CD14-positive monocyte (primary cell): Measurements from ENCODE around the gene METTL24. TPM values are rescaled to one million over a fixed set of nuclear protein-coding genes. Genes with fewer than 3 reads are reported as not detected.
A peak's percentile ranks its signal among the peaks of the same experiment; 100 is the strongest.

ENCODE experiments used
- DNase-seq, 3 donors: peaks; one replicate each; pipeline ENCODE4 v3.0.0-alpha.2; 2011 to 2022
- H2AFZ ChIP-seq: 2 replicates; pipeline ENCODE4 v1.6.0; 2012; ENCODE audit warnings: mild to moderate bottlenecking, low read depth, low read length, inconsistent platforms; ENCODE audit not compliant: insufficient read depth, poor library complexity, severe bottlenecking
- H3K27ac ChIP-seq, 2 donors: 1 replicate in 1 of 2; 2 replicates in 1 of 2; pipeline ENCODE4 v1.5.1; 2012 to 2013; ENCODE audit warnings: low read length in 2 of 2, control low read depth in 1 of 2, inconsistent platforms in 1 of 2, low read depth in 1 of 2, mild to moderate bottlenecking in 1 of 2
- H3K27me3 ChIP-seq, 2 donors: one replicate each; pipeline versions ENCODE4 v1.6.0 to v1.6.1; 2011 to 2013; ENCODE audit warnings: low read length in 2 of 2; ENCODE audit not compliant: control insufficient read depth in 2 of 2, insufficient read depth in 2 of 2
- H3K36me3 ChIP-seq, 2 donors: replicated peaks in 1 of 2; 1 replicate in 1 of 2; 2 replicates in 1 of 2; pipeline versions ENCODE4 v1.5.1 to v1.6.1; 2012 to 2013; ENCODE audit warnings: low read length in 2 of 2, control low read depth in 1 of 2, inconsistent platforms in 1 of 2, mild to moderate bottlenecking in 1 of 2; ENCODE audit not compliant: insufficient read depth in 2 of 2, control insufficient read depth in 1 of 2
- H3K4me1 ChIP-seq, 2 donors: 1 replicate in 1 of 2; 2 replicates in 1 of 2; pipeline versions ENCODE4 v1.5.1 to v1.6.1; 2012 to 2013; ENCODE audit warnings: low read length in 2 of 2, control low read depth in 1 of 2, inconsistent platforms in 1 of 2, mild to moderate bottlenecking in 1 of 2, moderate library complexity in 1 of 2; ENCODE audit not compliant: insufficient read depth in 2 of 2, control insufficient read depth in 1 of 2
- H3K4me2 ChIP-seq: replicated peaks from 2 replicates; pipeline ENCODE3; 2012; ENCODE audit warnings: low read length, moderate library complexity, mild to moderate bottlenecking; ENCODE audit not compliant: poor library complexity, severe bottlenecking; ENCODE audit errors: extremely low read depth
- H3K4me3 ChIP-seq, 3 experiments: fragments of 200-600 bp in 1 of 3; sonication (generic) in 1 of 3; replicated peaks in 1 of 3; 1 replicate in 2 of 3; 2 replicates in 1 of 3; pipeline ENCODE4 v1.5.1; 2011 to 2013; ENCODE audit warnings: low read length in 3 of 3, mild to moderate bottlenecking in 3 of 3, control low read depth in 2 of 3, low read depth in 2 of 3, inconsistent platforms in 1 of 3, moderate library complexity in 1 of 3
- H3K79me2 ChIP-seq: 2 replicates; pipeline ENCODE4 v1.6.0; 2012; ENCODE audit warnings: mild to moderate bottlenecking, control low read depth, inconsistent platforms, low read length, moderate library complexity; ENCODE audit not compliant: insufficient read depth
- H3K9ac ChIP-seq: 2 replicates; pipeline ENCODE4 v1.6.0; 2017; ENCODE audit warnings: low read length, mild to moderate bottlenecking; ENCODE audit not compliant: insufficient read depth, poor library complexity, severe bottlenecking
- H3K9me3 ChIP-seq, 2 donors: replicated peaks in 1 of 2; 1 replicate in 1 of 2; 2 replicates in 1 of 2; pipeline versions ENCODE4 v1.5.1 to v1.6.1; 2012 to 2013; ENCODE audit warnings: low read length in 2 of 2, control low read depth in 1 of 2; ENCODE audit not compliant: control insufficient read depth in 1 of 2, insufficient read depth in 1 of 2
- H4K20me1 ChIP-seq: 2 replicates; pipeline ENCODE4 v1.6.0; 2012; ENCODE audit warnings: mild to moderate bottlenecking, low read length, control low read depth, moderate library complexity; ENCODE audit not compliant: insufficient read depth
- H3K27ac Mint-ChIP-seq, 7 donors: one replicate each; pipeline ENCODE4 v1.8.0; 2020; ENCODE audit warnings: mild to moderate bottlenecking in 7 of 7, mixed read lengths in 7 of 7, moderate library complexity in 6 of 7, inconsistent platforms in 2 of 7
- H3K27me3 Mint-ChIP-seq, 3 donors: one replicate each; pipeline ENCODE4 v1.8.0; 2021 to 2022; ENCODE audit warnings: low read depth in 3 of 3, mild to moderate bottlenecking in 3 of 3, mixed read lengths in 3 of 3, moderate library complexity in 3 of 3, inconsistent platforms in 1 of 3
- H3K36me3 Mint-ChIP-seq, 2 donors: one replicate each; pipeline ENCODE4 v1.8.0; 2020; ENCODE audit warnings: mixed read lengths in 2 of 2, inconsistent platforms in 1 of 2, mild to moderate bottlenecking in 1 of 2
- H3K4me1 Mint-ChIP-seq: one replicate; pipeline ENCODE4 v1.8.0; 2020; ENCODE audit warnings: mild to moderate bottlenecking, mixed read lengths
- H3K4me3 Mint-ChIP-seq, 2 donors: one replicate each; pipeline ENCODE4 v1.8.0; 2020; ENCODE audit warnings: mild to moderate bottlenecking in 2 of 2, mixed read lengths in 2 of 2, moderate library complexity in 1 of 2
- H3K9me3 Mint-ChIP-seq, 7 donors: one replicate each; pipeline ENCODE4 v1.8.0; 2020 to 2022; ENCODE audit warnings: mixed read lengths in 7 of 7, mild to moderate bottlenecking in 6 of 7, moderate library complexity in 6 of 7, inconsistent platforms in 2 of 7
- WGBS: methylation state at CpG from one replicate; pipeline ENCODE4 v1.1.5; 2013; ENCODE audit warnings: missing lambda C conversion rate; ENCODE audit not compliant: insufficient coverage; 5-methylcytosine and 5-hydroxymethylcytosine counted together
- intact Hi-C, 2 donors: fragments of 100-400 bp; cut with micrococcal nuclease; formaldehyde crosslinking; loops; one replicate each; pipeline versions ENCODE4 v1.15.0 to v1.15.1; 2023
- polyA plus RNA-seq, 3 donors: library from polyadenylated mRNA; depleted of rRNA in 1 of 3; unstranded in 2 of 3; stranded (reverse) in 1 of 3; fragments of 300-500 nt in 2 of 3; fragments of >200 nt in 1 of 3; fragmentation: Illumina TruSeq in 2 of 3; gene quantifications; 1 replicate in 2 of 3; 2 replicates in 1 of 3; pipeline ENCODE4 v1.2.3, GENCODE V29; 2012 to 2021
- TF ChIP-seq, protein P1 (sequence below): fragments of 200-600 bp; IDR thresholded peaks from one replicate; pipeline ENCODE4 v1.8.0; 2022; ENCODE audit warnings: antibody characterized with exemption, mild to moderate bottlenecking

METTL24 gene
- polyA plus RNA-seq, 3 donors: not detected

DNA sequence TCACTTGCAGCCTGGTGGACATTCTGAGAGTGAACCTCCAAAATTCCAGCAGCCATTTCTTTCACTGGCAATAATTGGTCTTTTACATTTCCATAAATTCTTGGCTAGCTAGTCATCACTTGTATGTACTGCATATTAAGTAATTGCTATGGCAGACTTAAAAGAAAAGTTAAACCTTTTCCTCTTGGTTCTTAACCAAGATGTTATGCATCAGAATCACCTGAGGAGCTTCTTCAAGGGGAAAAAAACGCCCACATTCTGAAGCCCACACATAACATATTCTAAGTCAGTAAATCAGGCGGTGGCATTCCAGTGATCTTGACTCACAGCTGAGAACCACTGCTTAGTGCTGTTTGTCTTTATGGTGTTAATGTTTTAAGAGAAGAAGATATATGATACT, 140.9 kb downstream of the METTL24 start:
- H3K4me1 Mint-ChIP-seq: no peaks in the 10 kb centered on the region

GRCh38 chr6:110216140-110216539, 142.0 kb downstream of the METTL24 start:
- intact Hi-C loops: no loop called here
- Histone ChIP-seq H3K9me3 (no peaks in the 10 kb centered on the region), H3K9ac (no peak overlapping the region), H2AFZ (no peak overlapping the region), H3K36me3 (peaks cover 95 to 100% of the 10 kb centered on the region in 2 donors), H3K27ac (no peak overlapping the region), H3K79me2 (no peaks in the 10 kb centered on the region), H3K4me3 (no peak overlapping the region), H3K27me3 (no peaks in the 10 kb centered on the region), H3K4me1 (no peaks in the 10 kb centered on the region), H3K4me2 (no peak overlapping the region), H4K20me1 (peaks cover 6% of the 10 kb centered on the region)
- Mint-ChIP-seq H3K36me3 (peaks cover 79% of the 10 kb centered on the region in 2 donors), H3K4me3 (no peak overlapping the region), H3K9me3 (no peaks in the 10 kb centered on the region), H3K27me3 (no peaks in the 10 kb centered on the region), H3K4me1 (no peaks in the 10 kb centered on the region), H3K27ac (no peak overlapping the region)
- TF ChIP-seq, protein P1, sequence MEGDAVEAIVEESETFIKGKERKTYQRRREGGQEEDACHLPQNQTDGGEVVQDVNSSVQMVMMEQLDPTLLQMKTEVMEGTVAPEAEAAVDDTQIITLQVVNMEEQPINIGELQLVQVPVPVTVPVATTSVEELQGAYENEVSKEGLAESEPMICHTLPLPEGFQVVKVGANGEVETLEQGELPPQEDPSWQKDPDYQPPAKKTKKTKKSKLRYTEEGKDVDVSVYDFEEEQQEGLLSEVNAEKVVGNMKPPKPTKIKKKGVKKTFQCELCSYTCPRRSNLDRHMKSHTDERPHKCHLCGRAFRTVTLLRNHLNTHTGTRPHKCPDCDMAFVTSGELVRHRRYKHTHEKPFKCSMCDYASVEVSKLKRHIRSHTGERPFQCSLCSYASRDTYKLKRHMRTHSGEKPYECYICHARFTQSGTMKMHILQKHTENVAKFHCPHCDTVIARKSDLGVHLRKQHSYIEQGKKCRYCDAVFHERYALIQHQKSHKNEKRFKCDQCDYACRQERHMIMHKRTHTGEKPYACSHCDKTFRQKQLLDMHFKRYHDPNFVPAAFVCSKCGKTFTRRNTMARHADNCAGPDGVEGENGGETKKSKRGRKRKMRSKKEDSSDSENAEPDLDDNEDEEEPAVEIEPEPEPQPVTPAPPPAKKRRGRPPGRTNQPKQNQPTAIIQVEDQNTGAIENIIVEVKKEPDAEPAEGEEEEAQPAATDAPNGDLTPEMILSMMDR: no peak
- 100% methylated on average over 1 of the region's 5 CpGs for WGBS
- DNase-seq: no peak

More for the DNA sequence above, 140.9 kb downstream of the METTL24 start:
- no CpG with 5 or more reads among the region's 2 CpGs for WGBS
- TF ChIP-seq, protein P1: no peak
- Histone ChIP-seq H2AFZ (no peak overlapping the region), H3K4me2 (no peak overlapping the region), H3K27me3 (no peaks in the 10 kb centered on the region), H3K4me1 (no peaks in the 10 kb centered on the region), H3K9me3 (no peaks in the 10 kb centered on the region), H4K20me1 (peaks cover 6% of the 10 kb centered on the region), H3K9ac (no peak overlapping the region), H3K4me3 (no peak overlapping the region), H3K79me2 (no peaks in the 10 kb centered on the region), H3K36me3 (peaks cover 92 to 100% of the 10 kb centered on the region in 2 donors), H3K27ac (peak overlapping the region in 1 of 2 donors; percentile 6)
- H3K9me3 Mint-ChIP-seq: no peaks in the 10 kb centered on the region
- H3K27ac Mint-ChIP-seq: no peak overlapping the region
- no peak for DNase-seq
- H3K36me3 Mint-ChIP-seq: peaks cover 77 to 81% of the 10 kb centered on the region in 2 donors
- H3K4me3 Mint-ChIP-seq: no peak overlapping the region
- no peaks in the 10 kb centered on the region for H3K27me3 Mint-ChIP-seq
- intact Hi-C loops: no loop called here
